OCI-LY1 (cell line): ENCODE results near the gene HM13.
A peak's percentile ranks its signal among the peaks of the same experiment; 100 is the strongest.

ENCODE experiments used
- H2AFZ ChIP-seq: fragments of 200-600 bp; sonication (generic), shearing (Covaris generic); 2 replicates; pipeline ENCODE4 v1.6.0; 2014; ENCODE audit warnings: antibody characterized with exemption, mild to moderate bottlenecking, low read length
- H3F3A ChIP-seq: fragments of 200-600 bp; sonication (generic), shearing (Covaris generic); 2 replicates; pipeline ENCODE4 v1.6.0; 2014; ENCODE audit warnings: mild to moderate bottlenecking, antibody characterized with exemption, low read length, moderate library complexity; ENCODE audit not compliant: insufficient read depth
- H3K27ac ChIP-seq: fragments of 200-600 bp; sonication (generic); 2 replicates; pipeline ENCODE4 v1.5.1; 2014; ENCODE audit warnings: low read length, mixed run types, mild to moderate bottlenecking, low read depth; ENCODE audit not compliant: poor library complexity, severe bottlenecking
- H3K27me3 ChIP-seq: fragments of 200-600 bp; sonication (generic); 2 replicates; pipeline ENCODE4 v1.6.0; 2014; ENCODE audit warnings: antibody characterized with exemption, mild to moderate bottlenecking, low read length, moderate library complexity; ENCODE audit not compliant: insufficient read depth
- H3K36me3 ChIP-seq: fragments of 200-600 bp; sonication (generic); 2 replicates; pipeline ENCODE4 v1.6.1; 2014; ENCODE audit warnings: mild to moderate bottlenecking, antibody characterized with exemption, low read length, moderate library complexity, mixed read lengths; ENCODE audit not compliant: insufficient read depth
- H3K4me1 ChIP-seq: fragments of 200-600 bp; sonication (generic); 2 replicates; pipeline ENCODE4 v1.5.1; 2014; ENCODE audit warnings: mild to moderate bottlenecking, low read length, moderate library complexity; ENCODE audit not compliant: insufficient read depth, severe bottlenecking
- H3K4me2 ChIP-seq: fragments of 200-600 bp; sonication (generic), shearing (Covaris generic); 2 replicates; pipeline ENCODE4 v1.6.1; 2014; ENCODE audit warnings: low read length
- H3K4me3 ChIP-seq: fragments of 200-600 bp; sonication (generic); 2 replicates; pipeline ENCODE4 v1.5.1; 2014; ENCODE audit warnings: low read length, low read depth, mild to moderate bottlenecking, mixed read lengths; ENCODE audit not compliant: poor library complexity, severe bottlenecking
- H3K79me2 ChIP-seq: fragments of 200-600 bp; shearing (Covaris generic); 2 replicates; pipeline ENCODE4 v1.6.1; 2016; ENCODE audit warnings: mixed run types, low read length, mixed read lengths; ENCODE audit not compliant: insufficient read depth
- H3K9ac ChIP-seq: fragments of 200-600 bp; sonication (generic), shearing (Covaris generic); 2 replicates; pipeline ENCODE4 v1.6.1; 2014; ENCODE audit warnings: mild to moderate bottlenecking, low read length, mixed read lengths
- H3K9me2 ChIP-seq: fragments of 200-600 bp; sonication (generic), shearing (Covaris generic); 2 replicates; pipeline ENCODE4 v1.6.1; 2014; ENCODE audit warnings: low read depth, mild to moderate bottlenecking, low read length, mixed read lengths
- H3K9me3 ChIP-seq: fragments of 200-600 bp; shearing (Covaris generic); 2 replicates; pipeline ENCODE4 v1.6.1; 2014; ENCODE audit warnings: low read length, mixed read lengths
- H4K20me1 ChIP-seq: fragments of 200-600 bp; sonication (generic), shearing (Covaris generic); 2 replicates; pipeline ENCODE4 v1.6.0; 2016; ENCODE audit warnings: mild to moderate bottlenecking, low read length; ENCODE audit not compliant: insufficient read depth
- CTCF ChIP-seq: fragments of 200-600 bp; sonication (generic), shearing (Covaris generic); IDR thresholded peaks from 2 replicates; pipeline ENCODE4 v1.5.1; 2017; ENCODE audit warnings: mild to moderate bottlenecking, antibody characterized with exemption, low read length, moderate library complexity, mixed read lengths
- EZH2 ChIP-seq: fragments of 200-600 bp; sonication (generic), shearing (Covaris generic); IDR thresholded peaks from 2 replicates; pipeline ENCODE4 v1.8.0; 2017; ENCODE audit warnings: borderline replicate concordance, mixed run types, mild to moderate bottlenecking, antibody characterized with exemption, low read length, moderate library complexity, mixed read lengths

The HM13 gene

DNA sequence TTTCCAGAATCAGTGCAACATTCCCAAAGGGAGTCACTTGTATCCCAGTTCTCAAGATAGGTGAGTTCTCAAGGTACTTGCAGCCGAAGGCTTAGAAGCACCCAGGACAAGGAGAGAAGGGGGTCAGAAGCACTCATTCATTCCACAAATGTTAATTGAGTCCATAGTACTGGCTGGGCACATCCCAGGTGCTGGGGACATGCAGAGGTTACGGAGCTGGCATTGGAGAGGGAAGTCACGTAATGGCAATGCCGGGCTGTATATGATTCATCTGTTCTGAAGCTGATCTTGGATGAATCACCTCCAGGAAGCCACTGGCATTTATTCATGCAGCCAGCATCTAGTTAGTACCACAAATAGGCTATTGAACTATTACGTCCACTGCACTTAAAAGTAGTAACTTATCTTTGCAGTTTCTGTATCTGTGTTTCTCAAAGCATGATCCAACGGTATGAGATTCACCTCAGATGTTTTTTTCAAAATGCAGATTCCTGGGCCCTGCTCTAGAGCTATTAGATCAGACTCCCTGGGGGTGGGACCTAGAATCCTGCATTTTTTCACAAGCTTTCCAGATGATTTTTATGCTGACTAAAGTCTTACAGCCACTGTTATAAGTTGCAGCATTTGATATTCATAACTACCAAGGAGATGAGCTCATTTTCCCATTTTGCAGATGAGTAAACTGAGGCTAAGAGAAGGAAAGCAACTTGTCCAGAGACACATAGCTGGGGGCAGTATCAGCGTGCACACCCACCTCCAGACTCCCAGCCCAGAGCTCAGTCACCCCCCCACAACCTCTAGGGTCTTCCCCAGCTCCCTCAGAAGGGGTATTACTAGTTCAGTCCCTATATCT, 46.7 kb downstream of the HM13 start:
- H3K27me3 ChIP-seq: no peaks in the 10 kb centered on the region
- peaks cover 18% of the 10 kb centered on the region for H3K4me1 ChIP-seq
- 0 out of 2 replicates have a peak, but pooled peaks cover 4% of the 10 kb centered on the region for H3F3A ChIP-seq
- H3K4me2 ChIP-seq: no peak overlapping the region
- no peaks in the 10 kb centered on the region for H3K9me3 ChIP-seq
- H3K79me2 ChIP-seq: no peaks in the 10 kb centered on the region
- no peak overlapping the region for H3K4me3 ChIP-seq
- peaks cover 69% of the 10 kb centered on the region for H3K36me3 ChIP-seq
- H3K27ac ChIP-seq: peak overlapping the region; percentile 51
- H2AFZ ChIP-seq: no peak overlapping the region
- TF ChIP-seq CTCF (no peak), EZH2 (no peak)
- H3K9ac ChIP-seq: no peak overlapping the region
- H4K20me1 ChIP-seq: no peaks in the 10 kb centered on the region
- no peaks in the 10 kb centered on the region for H3K9me2 ChIP-seq

DNA sequence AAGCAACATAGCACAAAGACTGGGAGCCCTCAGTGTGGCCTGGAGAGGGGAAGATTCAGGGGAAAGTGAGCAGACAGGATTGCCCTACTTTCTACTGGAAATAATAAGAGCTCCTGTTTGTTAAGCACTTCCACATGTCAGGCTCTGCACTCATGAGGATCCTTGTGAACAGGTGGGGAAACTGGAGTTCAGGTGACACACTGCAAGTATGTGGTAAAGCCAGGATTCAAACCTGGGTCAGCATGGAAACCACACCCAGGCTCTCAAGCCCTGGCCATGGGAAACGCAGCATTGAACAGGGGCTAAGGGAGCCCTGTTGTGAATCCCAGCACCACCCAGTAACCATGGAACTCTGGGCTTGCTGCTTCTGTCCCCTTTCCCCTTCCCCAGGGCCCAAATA, 48.0 kb downstream of the HM13 start:
- Histone ChIP-seq H3K4me2 (no peak overlapping the region), H3K4me1 (peaks cover 31% of the 10 kb centered on the region), H3K9me3 (no peaks in the 10 kb centered on the region), H3F3A (0 out of 2 replicates have a peak, but pooled peaks cover 4% of the 10 kb centered on the region), H3K36me3 (peaks cover 71% of the 10 kb centered on the region), H2AFZ (no peak overlapping the region), H3K4me3 (no peak overlapping the region), H3K27ac (no peak overlapping the region), H3K27me3 (no peaks in the 10 kb centered on the region), H3K9ac (no peak overlapping the region), H3K79me2 (no peaks in the 10 kb centered on the region), H4K20me1 (no peaks in the 10 kb centered on the region), H3K9me2 (no peaks in the 10 kb centered on the region)
- TF ChIP-seq CTCF (no peak), EZH2 (no peak)

DNA sequence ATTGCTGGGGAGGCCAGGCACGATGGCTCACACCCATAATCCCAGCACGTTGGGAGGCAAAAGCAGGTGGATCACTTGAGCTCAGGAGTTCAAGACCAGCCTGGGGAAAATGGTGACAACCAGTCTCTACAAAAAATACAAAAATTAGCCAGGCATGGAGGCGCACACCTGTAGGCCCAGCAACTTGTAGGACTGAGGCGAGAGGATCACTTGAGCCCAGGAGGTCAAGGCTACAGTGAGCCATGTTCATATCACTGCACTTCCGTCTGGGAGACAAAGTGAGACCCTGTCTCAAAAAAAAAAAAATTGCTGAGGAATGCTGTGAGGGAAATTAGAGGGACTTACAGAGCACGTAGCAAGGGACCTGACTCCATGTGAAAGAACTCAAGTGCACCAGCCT, 50.0 kb downstream of the HM13 start:
- no peaks in the 10 kb centered on the region for H3K9me3 ChIP-seq
- no peak overlapping the region for H2AFZ ChIP-seq
- H3K27ac ChIP-seq: peak overlapping the region; percentile 19
- no peak overlapping the region for H3K4me2 ChIP-seq
- H4K20me1 ChIP-seq: no peaks in the 10 kb centered on the region
- H3K9ac ChIP-seq: no peak overlapping the region
- H3K79me2 ChIP-seq: no peaks in the 10 kb centered on the region
- no peak overlapping the region for H3K4me3 ChIP-seq
- peaks cover 38% of the 10 kb centered on the region for H3K4me1 ChIP-seq
- H3K36me3 ChIP-seq: peaks cover 72% of the 10 kb centered on the region
- H3K27me3 ChIP-seq: no peaks in the 10 kb centered on the region
- H3K9me2 ChIP-seq: no peaks in the 10 kb centered on the region
- H3F3A ChIP-seq: peaks cover 9% of the 10 kb centered on the region; the same call in 1 of the 2 replicates
- TF ChIP-seq EZH2 (no peak), CTCF (no peak)
